Endodermal cell (in vitro differentiated cells): ENCODE results near the gene STRA6. TPM values are rescaled to one million over a fixed set of nuclear protein-coding genes. Genes with fewer than 3 reads are reported as not detected.

ENCODE experiments used
- DNase-seq: peaks from one replicate; pipeline ENCODE4 v3.0.0-alpha.2; 2017
- H3K27ac ChIP-seq: 2 replicates; pipeline ENCODE4 v1.5.1; 2013; ENCODE audit warnings: mild to moderate bottlenecking, low read depth, low read length, moderate library complexity
- H3K27me3 ChIP-seq: 2 replicates; pipeline ENCODE4 v1.6.1; 2013; ENCODE audit warnings: mild to moderate bottlenecking, low read length, moderate library complexity; ENCODE audit not compliant: insufficient read depth, control insufficient read depth, poor library complexity, severe bottlenecking
- H3K36me3 ChIP-seq: 2 replicates; pipeline ENCODE4 v1.7.0; 2013; ENCODE audit warnings: mild to moderate bottlenecking, low read length, moderate library complexity; ENCODE audit not compliant: control insufficient read depth, insufficient read depth
- H3K4me1 ChIP-seq: one replicate; pipeline ENCODE4 v1.7.0; 2013; ENCODE audit warnings: low read length; ENCODE audit not compliant: control insufficient read depth, insufficient read depth
- H3K4me3 ChIP-seq: 2 replicates; pipeline ENCODE4 v1.5.1; 2013; ENCODE audit warnings: mild to moderate bottlenecking, low read length, moderate library complexity
- H3K9ac ChIP-seq: 2 replicates; pipeline ENCODE4 v1.6.1; 2013; ENCODE audit warnings: mild to moderate bottlenecking, low read length, moderate library complexity; ENCODE audit not compliant: poor library complexity, severe bottlenecking; ENCODE audit errors: extremely low read depth
- H3K9me3 ChIP-seq: 2 replicates; pipeline ENCODE4 v1.6.1; 2013; ENCODE audit warnings: mild to moderate bottlenecking, low read length, moderate library complexity; ENCODE audit not compliant: control insufficient read depth
- H3K27ac Mint-ChIP-seq: 2 replicates; pipeline ENCODE4 v1.8.0; 2020; ENCODE audit warnings: mixed read lengths
- H3K27me3 Mint-ChIP-seq: 2 replicates; pipeline ENCODE4 v1.8.0; 2021; ENCODE audit warnings: mild to moderate bottlenecking, mixed read lengths; ENCODE audit not compliant: insufficient read depth
- H3K36me3 Mint-ChIP-seq: 2 replicates; pipeline ENCODE4 v1.8.0; 2020; ENCODE audit warnings: low read depth, mixed read lengths
- H3K4me1 Mint-ChIP-seq: 2 replicates; pipeline ENCODE4 v1.8.0; 2020; ENCODE audit warnings: mixed read lengths
- H3K4me3 Mint-ChIP-seq: 2 replicates; pipeline ENCODE4 v1.8.0; 2020; ENCODE audit warnings: mild to moderate bottlenecking, moderate library complexity, mixed read lengths
- H3K9me3 Mint-ChIP-seq: 2 replicates; pipeline ENCODE4 v1.8.0; 2020; ENCODE audit warnings: mild to moderate bottlenecking, mixed read lengths
- CTCF ChIP-seq: fragments of 200-600 bp; sonication (generic); conservative IDR thresholded peaks from 2 replicates; pipeline ENCODE4 v1.5.0; 2021; ENCODE audit warnings: antibody characterized with exemption, mild to moderate bottlenecking
- WGBS, 2 experiments: methylation state at CpG; one replicate each; pipeline versions ENCODE4 v1.1.5 to v1.1.7; 2013; ENCODE audit warnings: missing lambda C conversion rate in 2 of 2, mixed read lengths in 1 of 2; ENCODE audit not compliant: insufficient coverage in 1 of 2, insufficient read length in 1 of 2; 5-methylcytosine and 5-hydroxymethylcytosine counted together
- total RNA-seq, 2 donors: library from RNA; stranded (reverse); fragmentation: NEBNext Ultra II Directional in 1 of 2; extraction: Animal tissue kit (Norgen Biotek cat#: 25700) in 1 of 2; gene quantifications; 2 replicates in 1 of 2; 3 replicates in 1 of 2; pipeline ENCODE4 v1.2.1, GENCODE V29; 2021

Gene STRA6
- total RNA-seq, 2 donors from 2014 or later = 18.2 to 26.2 TPM

GRCh38 chr15:74135041-74135565, 67.5 kb downstream of the STRA6 start:
- H3K36me3 ChIP-seq = no peaks in the 10 kb centered on the region
- no peak overlapping the region for H3K4me3 ChIP-seq
- peak overlapping the region; percentile 53 for H3K4me3 Mint-ChIP-seq
- H3K36me3 Mint-ChIP-seq = no peaks in the 10 kb centered on the region
- H3K27ac Mint-ChIP-seq = no peak overlapping the region
- no peak for DNase-seq
- peaks cover 93% of the 10 kb centered on the region for H3K27me3 Mint-ChIP-seq
- 24 to 29% methylated on average over 20 to 26 of the region's 27 CpGs for WGBS, 2 experiments
- H3K4me1 Mint-ChIP-seq = peaks cover 13% of the 10 kb centered on the region
- no peaks in the 10 kb centered on the region for H3K9me3 Mint-ChIP-seq
- no peak overlapping the region for H3K27ac ChIP-seq
- H3K4me1 ChIP-seq = no peaks in the 10 kb centered on the region
- no peaks in the 10 kb centered on the region for H3K9me3 ChIP-seq
- TF ChIP-seq CTCF = no peak
- no peak overlapping the region for H3K9ac ChIP-seq
- H3K27me3 ChIP-seq = peaks cover 74% of the 10 kb centered on the region

GRCh38 chr15:74134387-74135027, 68.1 kb downstream of the STRA6 start:
- Histone ChIP-seq H3K27me3 (peaks cover 79% of the 10 kb centered on the region), H3K4me3 (no peak overlapping the region), H3K9me3 (no peaks in the 10 kb centered on the region), H3K9ac (no peak overlapping the region), H3K4me1 (no peaks in the 10 kb centered on the region), H3K27ac (no peak overlapping the region), H3K36me3 (no peaks in the 10 kb centered on the region)
- peaks cover 96% of the 10 kb centered on the region for H3K27me3 Mint-ChIP-seq
- peak overlapping the region; percentile 53 for H3K4me3 Mint-ChIP-seq
- no peaks in the 10 kb centered on the region for H3K36me3 Mint-ChIP-seq
- H3K4me1 Mint-ChIP-seq = peaks cover 17% of the 10 kb centered on the region
- 15 to 31% methylated on average over 38 to 53 of the region's 53 CpGs for WGBS, 2 experiments
- no peak overlapping the region for H3K27ac Mint-ChIP-seq
- DNase-seq = peak; percentile 95
- no peaks in the 10 kb centered on the region for H3K9me3 Mint-ChIP-seq
- peak; percentile 88 for TF ChIP-seq CTCF

GRCh38 chr15:74133694-74134386, 68.7 kb downstream of the STRA6 start:
- H3K4me1 ChIP-seq = no peaks in the 10 kb centered on the region
- H3K36me3 ChIP-seq = no peaks in the 10 kb centered on the region
- H3K27me3 ChIP-seq = peaks cover 86% of the 10 kb centered on the region
- H3K4me3 Mint-ChIP-seq = no peak overlapping the region
- H3K9me3 ChIP-seq = no peaks in the 10 kb centered on the region
- H3K4me1 Mint-ChIP-seq = peaks cover 22% of the 10 kb centered on the region
- H3K9ac ChIP-seq = no peak overlapping the region
- no peak overlapping the region for H3K27ac Mint-ChIP-seq
- no peak for TF ChIP-seq CTCF
- no peak for DNase-seq
- WGBS, 2 experiments = 21 to 34% methylated on average over 66 to 71 of the region's 71 CpGs
- no peaks in the 10 kb centered on the region for H3K9me3 Mint-ChIP-seq
- no peak overlapping the region for H3K4me3 ChIP-seq
- H3K36me3 Mint-ChIP-seq = no peaks in the 10 kb centered on the region
- H3K27me3 Mint-ChIP-seq = peaks cover 97% of the 10 kb centered on the region
- no peak overlapping the region for H3K27ac ChIP-seq
